Upper lobe of left lung (tissue), 4 donors: ENCODE results near the gene POLR3F.

ENCODE experiments used
- CTCF ChIP-seq, 6 experiments: fragments of 450-650 bp in 4 of 6; fragments of 200-600 bp in 2 of 6; sonication (generic) in 2 of 6; IDR thresholded peaks; one replicate each; pipeline ENCODE4 v1.5.1; 2016 to 2019; ENCODE audit warnings: antibody characterized with exemption in 6 of 6
- EP300 ChIP-seq, 4 donors: sonication (generic); formaldehyde crosslinking; IDR thresholded peaks; one replicate each; pipeline ENCODE4 v1.5.1; 2017; ENCODE audit warnings: antibody characterized with exemption in 4 of 4, control low read depth in 2 of 4
- POLR2AphosphoS5 ChIP-seq, 2 donors: sonication (generic); formaldehyde crosslinking; IDR thresholded peaks; one replicate each; pipeline ENCODE4 v1.5.1; 2017; ENCODE audit warnings: antibody characterized with exemption in 2 of 2

- no peak for TF ChIP-seq CTCF (IDR thresholded peaks at IDR 0.05)
- TF ChIP-seq POLR2AphosphoS5 (IDR thresholded peaks at IDR 0.05): no peak
- no peak for TF ChIP-seq EP300 (IDR thresholded peaks at IDR 0.05)
These were observed 30.3 kb upstream of the POLR3F start for GRCh38 chr20:18436847-18437246.
